ENCODE measurements around the gene CPVL.

The CPVL gene

DNA sequence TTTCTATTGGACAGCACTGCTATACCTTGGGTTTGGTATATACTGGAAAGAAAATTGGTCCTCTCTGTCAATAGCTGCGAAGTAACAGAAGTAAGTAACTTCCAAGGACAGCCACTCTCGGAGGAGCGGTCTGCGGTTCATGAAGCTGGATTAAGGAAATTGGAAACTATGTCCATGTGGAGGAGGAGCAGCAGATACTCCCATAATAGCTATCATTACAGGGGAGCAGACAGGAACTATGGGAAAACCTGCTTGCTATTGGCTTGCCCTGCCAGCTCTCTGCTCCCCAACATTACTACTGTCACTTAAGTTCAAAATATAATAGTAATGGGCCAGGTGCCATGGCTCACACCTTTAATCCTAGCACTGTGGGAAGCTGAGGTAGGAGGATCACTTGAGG, 104.3 kb downstream of the CPVL start:
- no peak for DNase-seq

DNA sequence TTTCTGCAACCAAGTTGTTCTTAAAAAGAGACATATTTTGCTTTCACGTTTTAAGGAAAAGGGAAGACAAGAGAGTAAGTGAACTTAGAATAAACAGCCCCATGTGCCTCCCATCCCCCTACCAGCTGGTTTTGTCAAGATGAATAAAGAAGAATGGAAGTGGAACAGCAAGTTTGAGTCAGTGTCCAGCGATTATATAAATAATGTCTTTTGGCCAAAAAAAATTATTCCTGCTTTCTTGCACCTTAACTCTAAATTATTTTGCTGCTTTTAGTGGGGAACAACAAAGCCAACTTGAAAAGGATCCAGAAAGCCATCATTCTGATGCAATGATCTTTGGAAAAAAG, 105.8 kb downstream of the CPVL start:
- DNase-seq = no peak

- DNase-seq = no peak
Observed at GRCh38 chr7:29039821-29040578, 106.3 kb downstream of the CPVL start.

DNA sequence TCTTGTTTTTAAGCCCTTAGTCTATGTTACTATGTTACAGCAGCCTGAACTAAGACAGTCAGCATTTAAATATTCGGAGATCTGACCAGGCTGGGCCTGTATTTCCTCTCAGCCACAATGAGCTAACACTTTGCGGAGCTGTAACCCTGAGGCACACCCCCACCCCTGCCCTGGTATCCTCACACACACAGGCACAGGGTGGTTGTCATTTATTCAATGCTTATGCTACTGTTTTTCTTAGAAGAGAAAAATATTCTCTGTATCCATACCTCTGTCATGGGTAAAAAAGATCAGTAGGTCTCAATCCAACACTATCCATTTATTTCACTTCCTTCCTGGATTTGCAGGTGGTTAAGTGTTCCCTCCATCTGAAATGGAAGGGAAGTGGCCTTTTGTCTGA, 107.9 kb downstream of the CPVL start:
- no peak for DNase-seq

DNA sequence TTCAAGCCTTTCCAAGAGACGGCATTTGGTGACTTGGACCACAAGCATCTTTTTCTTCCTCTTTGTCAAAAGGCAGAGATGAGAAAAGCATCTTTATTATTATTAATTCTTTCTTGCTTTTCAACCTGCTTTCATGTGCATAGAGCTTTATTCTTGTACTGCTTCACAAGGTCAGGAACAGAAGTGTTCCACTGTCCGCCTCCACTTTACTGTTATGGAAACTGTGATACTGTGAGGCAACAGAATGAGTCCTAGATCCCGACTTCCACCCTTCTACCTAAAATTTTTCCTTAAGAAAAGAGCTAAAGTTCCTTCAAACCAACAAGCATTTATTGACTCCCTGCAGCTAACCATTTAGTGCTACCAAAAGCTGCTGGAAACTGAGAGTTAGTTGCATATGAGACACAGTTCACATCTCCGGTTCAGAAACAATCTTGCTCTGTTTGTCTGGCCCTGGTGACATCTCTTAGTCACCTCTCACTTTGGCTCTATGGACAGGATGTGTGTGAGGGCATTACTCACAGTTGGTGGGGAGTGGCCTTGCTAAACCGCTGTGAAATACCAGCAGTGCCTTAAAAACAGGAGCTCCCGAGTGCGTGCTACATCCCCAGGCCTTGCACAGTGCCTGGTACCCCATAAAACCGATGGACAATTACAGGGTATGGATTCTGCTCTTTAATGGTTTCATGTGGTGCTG, 111.1 kb downstream of the CPVL start:
- peak in 2 of 4 experiments; percentile 11 to 12 for DNase-seq

- peak; percentile 38 to 60 (median 48) for DNase-seq
Observed at GRCh38 chr7:29033584-29033983, 112.8 kb downstream of the CPVL start.

GRCh38 chr7:29032146-29032545, 114.2 kb downstream of the CPVL start:
- no peak for DNase-seq

DNA sequence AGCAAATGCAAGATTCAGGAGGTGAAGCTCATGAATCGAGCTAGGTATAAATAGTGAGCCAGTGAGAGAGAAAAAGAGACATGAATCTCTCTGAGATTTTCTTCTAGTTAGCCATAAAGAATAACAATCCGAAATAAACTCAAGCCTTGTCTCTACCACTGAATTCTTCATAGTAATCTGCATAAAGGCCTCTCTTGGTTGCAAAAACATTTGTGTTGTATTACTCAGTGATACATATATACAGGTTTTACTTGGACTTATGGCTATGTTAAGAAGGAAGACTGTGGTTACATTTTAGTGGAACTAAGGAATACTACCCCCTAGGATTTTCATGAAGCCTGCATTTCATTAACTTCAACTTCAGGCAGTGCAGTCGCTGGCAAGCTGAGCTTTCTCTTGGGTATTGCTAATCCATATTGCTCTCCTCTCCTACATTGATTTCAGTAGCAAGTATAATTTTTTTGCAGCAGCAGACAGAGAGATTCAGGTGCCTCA, 115.5 kb downstream of the CPVL start:
- no peak for DNase-seq

- DNase-seq = no peak
Observed at GRCh38 chr7:29022291-29022988, 123.9 kb downstream of the CPVL start.

- no peak for DNase-seq
Observed at GRCh38 chr7:29019896-29020295, 126.4 kb downstream of the CPVL start.

DNA sequence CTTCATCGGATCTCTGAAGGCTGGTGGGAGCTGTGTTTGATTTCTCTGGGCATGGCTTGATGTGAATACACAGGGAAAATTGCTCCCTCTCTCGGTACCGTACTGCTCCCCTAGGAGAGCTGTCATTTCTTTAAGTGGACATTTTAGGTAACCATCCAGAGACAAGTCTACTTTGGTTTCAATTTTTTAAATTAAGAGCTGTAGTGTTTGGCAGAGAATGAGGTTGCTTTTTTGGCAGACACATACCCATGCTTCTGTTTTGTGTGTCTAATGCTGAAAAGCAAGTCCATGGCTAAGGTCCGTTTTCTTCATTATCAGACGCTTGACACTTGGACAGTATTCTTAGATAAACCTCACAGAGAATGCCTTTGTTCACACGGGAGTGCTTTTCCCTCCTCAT, 127.0 kb downstream of the CPVL start:
- DNase-seq = no peak

- peak in 1 of 4 experiments; percentile 6 for DNase-seq
Observed at GRCh38 chr7:29017713-29018112, 128.6 kb downstream of the CPVL start.

- DNase-seq = no peak
Observed at GRCh38 chr7:29014725-29015124, 131.6 kb downstream of the CPVL start.

- no peak for DNase-seq
Observed at GRCh38 chr7:29013931-29014330, 132.4 kb downstream of the CPVL start.

DNA sequence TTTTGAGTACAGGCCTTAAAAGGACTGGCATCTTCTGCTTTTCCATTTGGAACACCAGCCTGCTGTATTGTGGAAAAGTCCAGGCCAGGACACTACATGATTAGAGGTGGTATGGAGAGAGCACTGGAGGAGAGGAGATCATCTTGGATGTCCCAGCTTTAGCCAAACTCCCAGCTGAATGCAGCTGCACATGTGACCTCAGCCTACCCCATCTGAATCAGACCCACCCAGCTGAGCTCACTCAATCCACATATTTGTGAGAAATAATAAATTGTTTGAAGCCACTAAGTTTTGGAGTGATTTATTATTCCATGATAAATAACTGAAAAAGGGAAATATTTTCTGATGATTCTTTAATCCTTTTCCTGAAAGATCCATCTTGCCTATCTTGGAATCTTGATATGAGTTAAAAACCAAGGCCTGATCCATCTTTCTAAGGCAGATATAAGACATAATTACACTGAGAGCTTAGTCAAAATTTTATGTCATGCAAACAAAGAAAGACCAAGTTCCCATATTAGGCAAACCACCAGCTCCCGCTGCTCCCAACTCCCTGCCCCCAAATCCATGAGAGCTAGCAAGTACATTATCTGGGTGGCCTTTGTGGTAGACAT, 133.1 kb downstream of the CPVL start:
- DNase-seq = no peak

- no peak for DNase-seq
Observed at GRCh38 chr7:29009947-29010346, 136.4 kb downstream of the CPVL start.

GRCh38 chr7:29008590-29008989, 137.7 kb downstream of the CPVL start:
- DNase-seq = no peak

- no peak for DNase-seq
Observed at GRCh38 chr7:29007127-29007526, 139.2 kb downstream of the CPVL start.

GRCh38 chr7:29005829-29006228, 140.5 kb downstream of the CPVL start:
- no peak for DNase-seq

- DNase-seq = no peak
Observed at GRCh38 chr7:29005406-29005805, 140.9 kb downstream of the CPVL start.

- DNase-seq = no peak
Observed at GRCh38 chr7:29003703-29004102, 142.6 kb downstream of the CPVL start.

GRCh38 chr7:29000717-29001076, 145.6 kb downstream of the CPVL start:
- DNase-seq = no peak

All from suppressor macrophage (primary cell).